GM23338 (cell line): ENCODE data around the gene LTB4R.

Source experiments
- CREB1 ChIP-seq: fragments of 250-450 bp; sonication (Bioruptor Pico); IDR thresholded peaks from 2 replicates; pipeline ENCODE4 v1.5.0; 2020; ENCODE audit warnings: low read depth, mild to moderate bottlenecking, moderate library complexity
- CTCF ChIP-seq, 2 experiments: fragments of 200-600 bp in 1 of 2; sonication (generic) in 1 of 2; conservative IDR thresholded peaks; 2 replicates each; pipeline versions ENCODE4 v1.5.1 to v1.6.1; 2016 to 2017; ENCODE audit warnings: antibody characterized with exemption in 2 of 2, low read depth in 2 of 2, mild to moderate bottlenecking in 2 of 2, moderate library complexity in 1 of 2
- ETS1 ChIP-seq: IDR thresholded peaks from 2 replicates; pipeline ENCODE4 v1.6.1; 2016; ENCODE audit warnings: antibody characterized with exemption
- EZH2 ChIP-seq: fragments of 200-600 bp; sonication (generic); IDR thresholded peaks from one replicate; pipeline ENCODE4 v1.8.0; 2017; ENCODE audit warnings: antibody characterized with exemption, mild to moderate bottlenecking, low read depth; ENCODE audit not compliant: unreplicated experiment
- EZH2phosphoT487 ChIP-seq: fragments of 200-600 bp; sonication (generic); IDR thresholded peaks from one replicate; pipeline ENCODE4 v1.8.1; 2018; ENCODE audit warnings: antibody characterized with exemption; ENCODE audit not compliant: unreplicated experiment
- JUNB ChIP-seq: IDR thresholded peaks from one replicate; pipeline ENCODE4 v1.6.1; 2016; ENCODE audit warnings: antibody characterized with exemption; ENCODE audit not compliant: unreplicated experiment
- NANOG ChIP-seq: IDR thresholded peaks from 2 replicates; pipeline ENCODE4 v1.6.1; 2016; ENCODE audit warnings: antibody characterized with exemption, borderline replicate concordance
- POLR2AphosphoS5 ChIP-seq: IDR thresholded peaks from 2 replicates; pipeline ENCODE4 v1.6.1; 2016; ENCODE audit warnings: antibody characterized with exemption, low read depth
- REST ChIP-seq: IDR thresholded peaks from one replicate; pipeline ENCODE4 v1.6.1; 2018; ENCODE audit warnings: antibody characterized with exemption; ENCODE audit not compliant: unreplicated experiment
- STAT1 ChIP-seq: IDR thresholded peaks from one replicate; pipeline ENCODE4 v1.6.1; 2016; ENCODE audit warnings: antibody characterized with exemption; ENCODE audit not compliant: unreplicated experiment
- ZNF114 ChIP-seq: fragments of 250-450 bp; sonication (Bioruptor Pico); IDR thresholded peaks from 2 replicates; pipeline ENCODE4 v1.5.0; 2020; ENCODE audit warnings: mild to moderate bottlenecking, moderate library complexity
- ZNF331 ChIP-seq: fragments of 250-450 bp; sonication (Bioruptor Pico); IDR thresholded peaks from 2 replicates; pipeline ENCODE4 v1.5.0; 2020; ENCODE audit warnings: low read depth, mild to moderate bottlenecking, moderate library complexity

- TF ChIP-seq POLR2AphosphoS5 = no peak
- no peak for TF ChIP-seq CTCF (conservative IDR thresholded peaks at IDR 0.05; ENCODE audit: low read depth in 2 of 2)
- TF ChIP-seq JUNB = no peak
- TF ChIP-seq EZH2 = no peak
- TF ChIP-seq ETS1 = no peak
- TF ChIP-seq REST = no peak
- TF ChIP-seq EZH2phosphoT487 = no peak
- TF ChIP-seq CREB1 (CRISPR knock-in tag) = no peak
- TF ChIP-seq STAT1 = no peak
- no peak for TF ChIP-seq ZNF114
- no peak for TF ChIP-seq ZNF331 (CRISPR knock-in tag)
- no peak for TF ChIP-seq NANOG
Observed at GRCh38 chr14:24284501-24285035, 26.7 kb upstream of the LTB4R start.
